Mesothelial cell of epicardium (in vitro differentiated cells): ENCODE data around the gene GRK5. TPM values are rescaled to one million over a fixed set of nuclear protein-coding genes. Genes with fewer than 3 reads are reported as not detected.

Experiments used
- DNase-seq, 2 experiments: peaks; one replicate each; pipeline ENCODE4 v3.0.0; 2021; ENCODE audit warnings: low spot score in 2 of 2; ENCODE audit not compliant: unreplicated experiment in 2 of 2
- H3K27ac Mint-ChIP-seq: 2 replicates; pipeline ENCODE4 v1.8.0; 2021; ENCODE audit warnings: mixed read lengths
- H3K27me3 Mint-ChIP-seq: 2 replicates; pipeline ENCODE4 v1.8.0; 2021; ENCODE audit warnings: low read depth, mixed read lengths
- H3K36me3 Mint-ChIP-seq: 2 replicates; pipeline ENCODE4 v1.8.0; 2021; ENCODE audit warnings: mixed read lengths
- H3K4me1 Mint-ChIP-seq: 2 replicates; pipeline ENCODE4 v1.8.0; 2021; ENCODE audit warnings: mixed read lengths
- H3K4me3 Mint-ChIP-seq: 2 replicates; pipeline ENCODE4 v1.8.0; 2021; ENCODE audit warnings: mild to moderate bottlenecking, moderate library complexity, mixed read lengths
- H3K9me3 Mint-ChIP-seq: 2 replicates; pipeline ENCODE4 v1.8.0; 2021; ENCODE audit warnings: mixed read lengths
- CTCF ChIP-seq: fragments of 200-600 bp; sonication (generic); IDR thresholded peaks from one replicate; pipeline ENCODE4 v1.5.0; 2021; ENCODE audit warnings: antibody characterized with exemption; ENCODE audit not compliant: unreplicated experiment
- total RNA-seq: library from RNA; stranded (reverse); gene quantifications from 3 replicates; pipeline ENCODE4 v1.2.1, GENCODE V29; 2021

The GRK5 gene
- total RNA-seq, 1 donor from 2014 or later: 14.5 TPM

- H3K27ac Mint-ChIP-seq: no peak overlapping the region
- peaks cover 22% of the 10 kb centered on the region for H3K4me1 Mint-ChIP-seq
- H3K9me3 Mint-ChIP-seq: no peaks in the 10 kb centered on the region
- no peak for TF ChIP-seq CTCF
- no peak for DNase-seq
- H3K36me3 Mint-ChIP-seq: no peaks in the 10 kb centered on the region
- no peak overlapping the region for H3K4me3 Mint-ChIP-seq
- no peaks in the 10 kb centered on the region for H3K27me3 Mint-ChIP-seq
Observed at GRCh38 chr10:119496273-119496672, 288.9 kb downstream of the GRK5 start.

- H3K36me3 Mint-ChIP-seq: no peaks in the 10 kb centered on the region
- no peaks in the 10 kb centered on the region for H3K9me3 Mint-ChIP-seq
- peaks cover 2% of the 10 kb centered on the region for H3K27me3 Mint-ChIP-seq
- H3K27ac Mint-ChIP-seq: no peak overlapping the region
- no peak for DNase-seq
- H3K4me1 Mint-ChIP-seq: peaks cover 21% of the 10 kb centered on the region
- no peak for TF ChIP-seq CTCF
- H3K4me3 Mint-ChIP-seq: no peak overlapping the region
Observed at GRCh38 chr10:119497243-119497642, 289.9 kb downstream of the GRK5 start.

GRCh38 chr10:119498889-119499676, 291.7 kb downstream of the GRK5 start:
- H3K27me3 Mint-ChIP-seq: peaks cover 3% of the 10 kb centered on the region
- H3K27ac Mint-ChIP-seq: no peak overlapping the region
- H3K4me3 Mint-ChIP-seq: no peak overlapping the region
- H3K36me3 Mint-ChIP-seq: peaks cover 2% of the 10 kb centered on the region
- H3K9me3 Mint-ChIP-seq: no peaks in the 10 kb centered on the region
- peaks cover 23% of the 10 kb centered on the region for H3K4me1 Mint-ChIP-seq
- no peak for DNase-seq
- TF ChIP-seq CTCF: no peak

GRCh38 chr10:119499677-119500002, 292.3 kb downstream of the GRK5 start:
- TF ChIP-seq CTCF: no peak
- H3K4me3 Mint-ChIP-seq: no peak overlapping the region
- no peaks in the 10 kb centered on the region for H3K9me3 Mint-ChIP-seq

GRCh38 chr10:119500123-119500795, 292.9 kb downstream of the GRK5 start:
- Mint-ChIP-seq H3K4me1 (peaks cover 23% of the 10 kb centered on the region), H3K9me3 (no peaks in the 10 kb centered on the region), H3K27ac (peak overlapping the region; percentile 27), H3K4me3 (no peak overlapping the region), H3K27me3 (peaks cover 3% of the 10 kb centered on the region), H3K36me3 (peaks cover 2% of the 10 kb centered on the region)
- no peak for DNase-seq
- TF ChIP-seq CTCF: no peak

More at GRCh38 chr10:119499677-119500002, 292.3 kb downstream of the GRK5 start:
- Mint-ChIP-seq H3K36me3 (peaks cover 2% of the 10 kb centered on the region), H3K27ac (no peak overlapping the region), H3K27me3 (peaks cover 3% of the 10 kb centered on the region), H3K4me1 (peaks cover 23% of the 10 kb centered on the region)
- no peak for DNase-seq
